ENCODE measurements around the gene TTC4.

The TTC4 gene

DNA sequence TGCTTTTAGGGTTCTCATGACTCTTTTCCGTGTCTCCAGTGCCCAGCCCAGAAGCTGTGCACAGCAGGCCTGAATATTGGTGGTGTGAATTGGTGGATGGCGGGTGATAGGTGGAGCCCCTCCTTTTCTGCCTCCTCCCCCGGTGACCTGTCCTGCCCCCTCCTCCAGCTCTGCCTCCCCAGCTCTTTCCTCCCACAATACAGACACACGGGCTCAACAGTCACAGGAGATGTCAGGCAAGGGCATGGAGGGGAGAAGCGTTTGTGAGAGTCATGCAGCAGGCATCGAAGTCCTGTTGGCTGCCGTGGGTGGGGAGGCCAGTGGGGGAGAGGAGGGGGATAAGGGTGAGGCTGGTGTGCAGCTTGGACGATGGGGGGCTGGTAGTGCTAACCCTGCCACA, 17.3 kb upstream of the TTC4 start:
- Histone ChIP-seq H3K9me3 (replicated peaks; ENCODE audit: insufficient read depth, low read length) (no peaks in the 10 kb centered on the region), H4K20me1 (ENCODE audit: insufficient read depth, low read length) (no peaks in the 10 kb centered on the region), H3K4me3 (ENCODE audit: low read length) (no peak overlapping the region), H3K79me2 (ENCODE audit: low read length) (no peaks in the 10 kb centered on the region), H2AFZ (ENCODE audit: low read length) (no peak overlapping the region), H3K9me2 (replicated peaks; ENCODE audit: insufficient read depth, low read length) (no peaks in the 10 kb centered on the region), H3K4me1 (ENCODE audit: low read length) (no peaks in the 10 kb centered on the region), H3K9ac (ENCODE audit: low read length) (no peak overlapping the region), H3K4me2 (ENCODE audit: low read depth, low read length) (no peak overlapping the region), H3K27ac (ENCODE audit: low read length) (no peak overlapping the region), H3K27me3 (replicated peaks; ENCODE audit: insufficient read depth, low read length) (peaks cover 23% of the 10 kb centered on the region; the same call in 1 of the 2 replicates), H3F3A (ENCODE audit: insufficient read depth, low read length) (no peaks in the 10 kb centered on the region), H3K36me3 (replicated peaks; ENCODE audit: insufficient read depth, low read length) (no peaks in the 10 kb centered on the region)
- DNase-seq = no peak
- TF ChIP-seq EZH2phosphoT487 (IDR thresholded peaks at IDR 0.05; ENCODE audit: low read length) = no peak
- TF ChIP-seq, protein P1, sequence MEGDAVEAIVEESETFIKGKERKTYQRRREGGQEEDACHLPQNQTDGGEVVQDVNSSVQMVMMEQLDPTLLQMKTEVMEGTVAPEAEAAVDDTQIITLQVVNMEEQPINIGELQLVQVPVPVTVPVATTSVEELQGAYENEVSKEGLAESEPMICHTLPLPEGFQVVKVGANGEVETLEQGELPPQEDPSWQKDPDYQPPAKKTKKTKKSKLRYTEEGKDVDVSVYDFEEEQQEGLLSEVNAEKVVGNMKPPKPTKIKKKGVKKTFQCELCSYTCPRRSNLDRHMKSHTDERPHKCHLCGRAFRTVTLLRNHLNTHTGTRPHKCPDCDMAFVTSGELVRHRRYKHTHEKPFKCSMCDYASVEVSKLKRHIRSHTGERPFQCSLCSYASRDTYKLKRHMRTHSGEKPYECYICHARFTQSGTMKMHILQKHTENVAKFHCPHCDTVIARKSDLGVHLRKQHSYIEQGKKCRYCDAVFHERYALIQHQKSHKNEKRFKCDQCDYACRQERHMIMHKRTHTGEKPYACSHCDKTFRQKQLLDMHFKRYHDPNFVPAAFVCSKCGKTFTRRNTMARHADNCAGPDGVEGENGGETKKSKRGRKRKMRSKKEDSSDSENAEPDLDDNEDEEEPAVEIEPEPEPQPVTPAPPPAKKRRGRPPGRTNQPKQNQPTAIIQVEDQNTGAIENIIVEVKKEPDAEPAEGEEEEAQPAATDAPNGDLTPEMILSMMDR (IDR thresholded peaks at IDR 0.05; ENCODE audit: low read length) = no peak
- no peak for TF ChIP-seq EZH2 (optimal IDR thresholded peaks at IDR 0.05; ENCODE audit: low read depth, low read length)

DNA sequence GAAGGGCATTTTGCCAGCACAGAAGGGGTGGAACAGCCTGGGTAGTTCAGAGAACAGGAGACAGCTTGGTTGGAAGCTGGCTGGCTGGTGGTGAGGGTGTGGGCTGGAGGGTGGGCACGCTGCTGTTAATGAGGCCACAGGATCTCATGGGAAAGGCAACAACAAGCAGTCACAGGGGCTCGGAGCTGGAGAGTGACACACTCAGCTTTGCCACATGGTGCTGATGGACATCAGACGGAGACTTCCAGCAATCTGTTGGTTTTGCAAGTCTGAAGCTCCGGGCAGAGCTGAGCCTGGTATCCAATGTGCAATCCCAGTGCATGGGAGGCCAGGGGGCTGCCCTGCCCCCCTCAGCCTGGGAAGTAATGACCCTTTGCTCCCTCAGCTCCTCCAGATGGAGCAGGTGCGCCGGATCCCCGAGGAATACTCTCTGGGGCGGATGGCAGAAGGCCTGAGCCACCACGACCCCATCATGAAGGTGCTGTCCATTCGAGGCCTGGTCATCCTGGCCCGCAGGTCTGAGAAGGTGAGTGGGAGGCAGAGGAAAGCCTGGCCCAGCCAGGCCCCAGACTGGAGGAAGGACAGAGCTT, 15.6 kb upstream of the TTC4 start:
- Histone ChIP-seq H3K4me3 (ENCODE audit: low read length) (no peak overlapping the region), H3K4me1 (ENCODE audit: low read length) (no peaks in the 10 kb centered on the region), H3K9ac (ENCODE audit: low read length) (no peak overlapping the region), H2AFZ (ENCODE audit: low read length) (no peak overlapping the region), H3K9me3 (replicated peaks; ENCODE audit: insufficient read depth, low read length) (no peaks in the 10 kb centered on the region), H4K20me1 (ENCODE audit: insufficient read depth, low read length) (no peaks in the 10 kb centered on the region), H3K27me3 (replicated peaks; ENCODE audit: insufficient read depth, low read length) (peaks cover 23% of the 10 kb centered on the region; the same call in 1 of the 2 replicates), H3K36me3 (replicated peaks; ENCODE audit: insufficient read depth, low read length) (no peaks in the 10 kb centered on the region), H3K9me2 (replicated peaks; ENCODE audit: insufficient read depth, low read length) (no peaks in the 10 kb centered on the region), H3F3A (ENCODE audit: insufficient read depth, low read length) (no peaks in the 10 kb centered on the region), H3K27ac (ENCODE audit: low read length) (no peak overlapping the region), H3K4me2 (ENCODE audit: low read depth, low read length) (no peak overlapping the region), H3K79me2 (ENCODE audit: low read length) (no peaks in the 10 kb centered on the region)
- no peak for DNase-seq
- TF ChIP-seq, protein P1 (IDR thresholded peaks at IDR 0.05; ENCODE audit: low read length) = no peak
- TF ChIP-seq EZH2phosphoT487 (IDR thresholded peaks at IDR 0.05; ENCODE audit: low read length) = no peak
- no peak for TF ChIP-seq EZH2 (optimal IDR thresholded peaks at IDR 0.05; ENCODE audit: low read depth, low read length)

DNA sequence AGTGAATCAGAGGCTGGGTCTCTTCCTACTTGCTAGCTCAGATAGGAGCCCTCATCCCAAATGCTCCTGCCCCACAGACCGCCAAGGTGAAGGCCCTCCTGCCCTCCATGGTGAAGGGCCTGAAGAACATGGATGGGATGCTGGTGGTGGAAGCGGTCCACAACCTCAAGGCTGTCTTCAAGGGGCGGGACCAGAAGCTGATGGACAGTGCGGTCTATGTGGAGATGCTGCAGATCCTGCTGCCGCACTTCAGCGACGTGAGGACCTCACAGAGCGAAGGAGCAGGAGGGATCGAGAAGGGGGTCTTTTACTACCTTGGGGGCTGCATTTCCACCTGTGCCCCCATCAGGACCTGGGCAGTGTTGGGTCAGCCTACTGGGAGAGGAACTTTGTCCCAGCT, 14.6 kb upstream of the TTC4 start:
- Histone ChIP-seq H3K27ac (ENCODE audit: low read length) (no peak overlapping the region), H3K4me1 (ENCODE audit: low read length) (no peaks in the 10 kb centered on the region), H3K4me2 (ENCODE audit: low read depth, low read length) (no peak overlapping the region), H4K20me1 (ENCODE audit: insufficient read depth, low read length) (no peaks in the 10 kb centered on the region), H3K9me2 (replicated peaks; ENCODE audit: insufficient read depth, low read length) (no peaks in the 10 kb centered on the region), H3K4me3 (ENCODE audit: low read length) (no peak overlapping the region), H3K9ac (ENCODE audit: low read length) (no peak overlapping the region), H2AFZ (ENCODE audit: low read length) (no peak overlapping the region), H3K27me3 (replicated peaks; ENCODE audit: insufficient read depth, low read length) (peaks cover 23% of the 10 kb centered on the region; the same call in 1 of the 2 replicates), H3K79me2 (ENCODE audit: low read length) (no peaks in the 10 kb centered on the region), H3F3A (ENCODE audit: insufficient read depth, low read length) (no peaks in the 10 kb centered on the region), H3K36me3 (replicated peaks; ENCODE audit: insufficient read depth, low read length) (no peaks in the 10 kb centered on the region), H3K9me3 (replicated peaks; ENCODE audit: insufficient read depth, low read length) (no peaks in the 10 kb centered on the region)
- DNase-seq = no peak
- TF ChIP-seq, protein P1 (IDR thresholded peaks at IDR 0.05; ENCODE audit: low read length) = no peak
- no peak for TF ChIP-seq EZH2 (optimal IDR thresholded peaks at IDR 0.05; ENCODE audit: low read depth, low read length)
- TF ChIP-seq EZH2phosphoT487 (IDR thresholded peaks at IDR 0.05; ENCODE audit: low read length) = no peak

Measured in MM.1S (cell line).